ENCODE measurements around the gene ICAM1. TPM values are rescaled to one million over a fixed set of nuclear protein-coding genes. Genes with fewer than 3 reads are reported as not detected.

The ICAM1 gene
- total and polyA plus RNA-seq, 2 donors (not counting 1 experiment from before 2014, with no cell fraction given), result 8.9 to 15.2 TPM

DNA sequence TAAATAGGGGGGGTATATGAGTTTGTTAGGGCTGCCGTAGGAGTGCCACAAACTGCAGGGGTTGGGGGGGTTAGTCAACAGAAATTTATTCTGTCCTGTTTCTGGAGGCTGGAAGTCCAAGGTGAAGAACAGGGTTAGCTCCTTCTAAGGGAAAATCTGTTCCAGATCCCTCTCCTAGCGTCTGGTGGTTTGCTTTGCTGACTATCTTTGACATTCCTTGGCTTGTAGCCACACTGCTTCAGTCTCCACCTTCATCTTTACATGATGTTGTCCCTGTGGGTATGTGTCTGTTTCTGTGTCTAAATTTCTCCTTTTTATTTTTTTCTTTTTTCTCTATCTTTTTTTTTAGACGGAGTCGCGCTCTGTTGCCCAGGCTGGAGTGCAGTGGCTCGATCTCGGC, 8.1 kb upstream of the ICAM1 start:
- H3K27ac ChIP-seq (ENCODE audit: insufficient read depth, low read length), result no peak overlapping the region
- no peaks in the 10 kb centered on the region for H3K79me2 ChIP-seq (ENCODE audit: control insufficient read depth, insufficient read depth, low read length)
- no peaks in the 10 kb centered on the region for H3K27me3 ChIP-seq (ENCODE audit: control insufficient read depth, insufficient read depth, low read length)
- DNase-seq (ENCODE audit: low read depth in 2 of 2), result peak in 1 of 2 donors; percentile 56
- TF ChIP-seq, protein P1, sequence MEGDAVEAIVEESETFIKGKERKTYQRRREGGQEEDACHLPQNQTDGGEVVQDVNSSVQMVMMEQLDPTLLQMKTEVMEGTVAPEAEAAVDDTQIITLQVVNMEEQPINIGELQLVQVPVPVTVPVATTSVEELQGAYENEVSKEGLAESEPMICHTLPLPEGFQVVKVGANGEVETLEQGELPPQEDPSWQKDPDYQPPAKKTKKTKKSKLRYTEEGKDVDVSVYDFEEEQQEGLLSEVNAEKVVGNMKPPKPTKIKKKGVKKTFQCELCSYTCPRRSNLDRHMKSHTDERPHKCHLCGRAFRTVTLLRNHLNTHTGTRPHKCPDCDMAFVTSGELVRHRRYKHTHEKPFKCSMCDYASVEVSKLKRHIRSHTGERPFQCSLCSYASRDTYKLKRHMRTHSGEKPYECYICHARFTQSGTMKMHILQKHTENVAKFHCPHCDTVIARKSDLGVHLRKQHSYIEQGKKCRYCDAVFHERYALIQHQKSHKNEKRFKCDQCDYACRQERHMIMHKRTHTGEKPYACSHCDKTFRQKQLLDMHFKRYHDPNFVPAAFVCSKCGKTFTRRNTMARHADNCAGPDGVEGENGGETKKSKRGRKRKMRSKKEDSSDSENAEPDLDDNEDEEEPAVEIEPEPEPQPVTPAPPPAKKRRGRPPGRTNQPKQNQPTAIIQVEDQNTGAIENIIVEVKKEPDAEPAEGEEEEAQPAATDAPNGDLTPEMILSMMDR (conservative IDR thresholded peaks at IDR 0.05 in 1 of 2, IDR thresholded peaks at IDR 0.05 in 1 of 2; ENCODE audit: low read depth in 1 of 2, low read length in 2 of 2), result no peak
- no peak for TF ChIP-seq EZH2 (IDR thresholded peaks at IDR 0.05; ENCODE audit: low read length, missing control alignments)
- no peaks in the 10 kb centered on the region for H3K9me3 ChIP-seq (ENCODE audit: control insufficient read depth, insufficient read depth, low read depth, low read length)
- H4K20me1 ChIP-seq (ENCODE audit: control insufficient read depth, extremely low read depth, insufficient read depth, low read length), result no peaks in the 10 kb centered on the region
- no peaks in the 10 kb centered on the region for H3K4me1 ChIP-seq (ENCODE audit: control insufficient read depth, extremely low read depth, insufficient read depth, low read length)
- H3K9ac ChIP-seq (ENCODE audit: insufficient read depth, low read length), result no peak overlapping the region
- peaks cover 8% of the 10 kb centered on the region for H3K36me3 ChIP-seq (ENCODE audit: control insufficient read depth, insufficient read depth, low read length)
- H3K4me3 ChIP-seq (replicated peaks in 1 of 4; ENCODE audit: control extremely low read depth in 1 of 4, insufficient read depth in 1 of 4, low read depth in 3 of 4, low read length in 4 of 4), result no peak overlapping the region
- H2AFZ ChIP-seq (ENCODE audit: low read length), result no peak overlapping the region
- H3K4me2 ChIP-seq (ENCODE audit: extremely low read depth, insufficient read depth, low read length), result no peak overlapping the region

DNA sequence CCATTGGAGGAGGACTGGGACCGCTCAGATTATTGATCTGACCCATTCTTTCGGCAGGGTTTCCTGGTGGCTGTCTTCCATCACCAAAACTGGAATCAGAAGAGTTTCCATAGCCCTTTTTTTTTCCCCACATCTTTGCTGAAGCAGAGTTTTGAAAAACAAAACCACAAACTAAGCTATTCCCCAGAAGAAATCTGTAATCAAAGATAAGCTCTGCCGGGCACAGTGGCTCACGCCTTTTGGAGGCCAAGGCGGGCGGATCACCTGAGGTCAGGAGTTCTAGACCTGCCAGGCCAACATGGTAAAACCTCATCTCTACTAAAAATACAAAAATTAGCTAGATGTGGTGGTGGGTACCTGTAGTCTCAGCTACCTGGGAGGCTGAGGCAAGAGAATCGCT, 4.2 kb upstream of the ICAM1 start:
- Histone ChIP-seq H3K79me2 (ENCODE audit: control insufficient read depth, insufficient read depth, low read length) (no peaks in the 10 kb centered on the region), H3K4me1 (ENCODE audit: control insufficient read depth, extremely low read depth, insufficient read depth, low read length) (peaks cover 7% of the 10 kb centered on the region), H3K9me3 (ENCODE audit: control insufficient read depth, insufficient read depth, low read depth, low read length) (no peaks in the 10 kb centered on the region), H3K27me3 (ENCODE audit: control insufficient read depth, insufficient read depth, low read length) (peaks cover 13% of the 10 kb centered on the region), H3K9ac (ENCODE audit: insufficient read depth, low read length) (no peak overlapping the region), H4K20me1 (ENCODE audit: control insufficient read depth, extremely low read depth, insufficient read depth, low read length) (no peaks in the 10 kb centered on the region), H3K27ac (ENCODE audit: insufficient read depth, low read length) (no peak overlapping the region), H3K36me3 (ENCODE audit: control insufficient read depth, insufficient read depth, low read length) (no peaks in the 10 kb centered on the region), H3K4me2 (ENCODE audit: extremely low read depth, insufficient read depth, low read length) (no peak overlapping the region), H3K4me3 (replicated peaks in 1 of 4; ENCODE audit: control extremely low read depth in 1 of 4, insufficient read depth in 1 of 4, low read depth in 3 of 4, low read length in 4 of 4) (no peak overlapping the region), H2AFZ (ENCODE audit: low read length) (no peak overlapping the region)
- TF ChIP-seq EZH2 (IDR thresholded peaks at IDR 0.05; ENCODE audit: low read length, missing control alignments), result no peak
- TF ChIP-seq, protein P1 (conservative IDR thresholded peaks at IDR 0.05 in 1 of 2, IDR thresholded peaks at IDR 0.05 in 1 of 2; ENCODE audit: low read depth in 1 of 2, low read length in 2 of 2), result no peak
- no peak for DNase-seq (ENCODE audit: low read depth in 2 of 2)

DNA sequence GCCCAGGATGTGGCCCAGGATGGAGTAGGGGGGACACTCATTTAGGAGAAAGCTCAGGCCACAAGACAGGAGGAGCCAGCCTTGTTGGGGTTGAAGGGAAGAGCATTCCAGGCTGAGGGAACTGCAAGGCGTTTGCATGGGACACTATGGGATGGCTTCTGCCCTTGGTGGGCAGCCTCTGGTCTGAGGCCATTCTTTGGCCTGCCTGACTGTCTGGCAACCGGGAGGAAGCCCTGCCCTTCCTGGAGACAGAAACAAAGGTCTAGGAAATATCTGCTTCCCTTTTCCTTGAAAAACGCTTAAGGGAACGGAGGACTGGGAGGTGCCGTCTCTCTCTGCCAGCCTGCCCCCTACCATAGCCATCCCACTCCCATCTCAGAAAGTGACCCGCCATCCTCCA, 2.8 kb upstream of the ICAM1 start:
- H3K27me3 ChIP-seq (ENCODE audit: control insufficient read depth, insufficient read depth, low read length), result peaks cover 13% of the 10 kb centered on the region
- H3K4me2 ChIP-seq (ENCODE audit: extremely low read depth, insufficient read depth, low read length), result no peak overlapping the region
- H3K36me3 ChIP-seq (ENCODE audit: control insufficient read depth, insufficient read depth, low read length), result no peaks in the 10 kb centered on the region
- H2AFZ ChIP-seq (ENCODE audit: low read length), result no peak overlapping the region
- no peak overlapping the region for H3K27ac ChIP-seq (ENCODE audit: insufficient read depth, low read length)
- no peaks in the 10 kb centered on the region for H3K9me3 ChIP-seq (ENCODE audit: control insufficient read depth, insufficient read depth, low read depth, low read length)
- H3K79me2 ChIP-seq (ENCODE audit: control insufficient read depth, insufficient read depth, low read length), result no peaks in the 10 kb centered on the region
- H3K4me3 ChIP-seq (replicated peaks in 1 of 4; ENCODE audit: control extremely low read depth in 1 of 4, insufficient read depth in 1 of 4, low read depth in 3 of 4, low read length in 4 of 4), result no peak overlapping the region
- TF ChIP-seq, protein P1 (conservative IDR thresholded peaks at IDR 0.05 in 1 of 2, IDR thresholded peaks at IDR 0.05 in 1 of 2; ENCODE audit: low read depth in 1 of 2, low read length in 2 of 2), result no peak
- no peak for TF ChIP-seq EZH2 (IDR thresholded peaks at IDR 0.05; ENCODE audit: low read length, missing control alignments)
- no peak overlapping the region for H3K9ac ChIP-seq (ENCODE audit: insufficient read depth, low read length)
- peaks cover 7% of the 10 kb centered on the region for H3K4me1 ChIP-seq (ENCODE audit: control insufficient read depth, extremely low read depth, insufficient read depth, low read length)
- no peak for DNase-seq (ENCODE audit: low read depth in 2 of 2)
- no peaks in the 10 kb centered on the region for H4K20me1 ChIP-seq (ENCODE audit: control insufficient read depth, extremely low read depth, insufficient read depth, low read length)

Data from fibroblast of lung (primary cell).